Measurements from ENCODE around the gene TATDN2. TPM values are rescaled to one million over a fixed set of nuclear protein-coding genes. Genes with fewer than 3 reads are reported as not detected.
A peak's percentile ranks its signal among the peaks of the same experiment; 100 is the strongest.

The TATDN2 gene
- total RNA-seq, 1 donor = 20.8 TPM

- TF ChIP-seq CTCF (IDR thresholded peaks at IDR 0.05; ENCODE audit: insufficient read depth, low read length) = no peak
- H3K4me3 ChIP-seq (ENCODE audit: low read depth, low read length) = no peak overlapping the region
- no peak for DNase-seq (ENCODE audit: low read depth)
These were observed 57.9 kb downstream of the TATDN2 start for GRCh38 chr3:10306156-10306555.

- H3K4me3 ChIP-seq (ENCODE audit: low read depth, low read length) = no peak overlapping the region
- TF ChIP-seq CTCF (IDR thresholded peaks at IDR 0.05; ENCODE audit: insufficient read depth, low read length) = no peak
- no peak for DNase-seq (ENCODE audit: low read depth)
These were observed 60.4 kb downstream of the TATDN2 start for GRCh38 chr3:10308678-10309077.

- H3K4me3 ChIP-seq (ENCODE audit: low read depth, low read length) = no peak overlapping the region
- no peak for TF ChIP-seq CTCF (IDR thresholded peaks at IDR 0.05; ENCODE audit: insufficient read depth, low read length)
- DNase-seq (ENCODE audit: low read depth) = no peak
These were observed 61.5 kb downstream of the TATDN2 start for GRCh38 chr3:10309736-10310135.

GRCh38 chr3:10310578-10310977 lies 62.3 kb downstream of the TATDN2 start:
- TF ChIP-seq CTCF (IDR thresholded peaks at IDR 0.05; ENCODE audit: insufficient read depth, low read length) = no peak
- no peak overlapping the region for H3K4me3 ChIP-seq (ENCODE audit: low read depth, low read length)
- peak; percentile 84 for DNase-seq (ENCODE audit: low read depth)

- TF ChIP-seq CTCF (IDR thresholded peaks at IDR 0.05; ENCODE audit: insufficient read depth, low read length) = no peak
- no peak for DNase-seq (ENCODE audit: low read depth)
- H3K4me3 ChIP-seq (ENCODE audit: low read depth, low read length) = no peak overlapping the region
These were observed 63.5 kb downstream of the TATDN2 start for GRCh38 chr3:10311710-10312109.

GRCh38 chr3:10312391-10312790 lies 64.1 kb downstream of the TATDN2 start:
- DNase-seq (ENCODE audit: low read depth) = no peak
- H3K4me3 ChIP-seq (ENCODE audit: low read depth, low read length) = no peak overlapping the region
- no peak for TF ChIP-seq CTCF (IDR thresholded peaks at IDR 0.05; ENCODE audit: insufficient read depth, low read length)

- no peak for DNase-seq (ENCODE audit: low read depth)
- H3K4me3 ChIP-seq (ENCODE audit: low read depth, low read length) = no peak overlapping the region
- no peak for TF ChIP-seq CTCF (IDR thresholded peaks at IDR 0.05; ENCODE audit: insufficient read depth, low read length)
These were observed 64.6 kb downstream of the TATDN2 start for GRCh38 chr3:10312861-10313260.
